NB4 (cell line): ENCODE results near the gene RPL22.

Experiments used
- DNase-seq: peaks from one replicate; pipeline ENCODE4 v3.0.0; 2010; ENCODE audit warnings: low read depth
- H3K4me3 ChIP-seq: one replicate; pipeline ENCODE4 v1.5.1; 2011; ENCODE audit warnings: mild to moderate bottlenecking, low read depth, low read length, moderate library complexity
- CTCF ChIP-seq: IDR thresholded peaks from one replicate; pipeline ENCODE4 v1.5.1; 2012; ENCODE audit warnings: low read depth, low read length
- MAX ChIP-seq: IDR thresholded peaks from 2 replicates; pipeline ENCODE4 v1.6.1; 2011; ENCODE audit warnings: low read depth, low read length
- MYC ChIP-seq: IDR thresholded peaks from 2 replicates; pipeline ENCODE4 v1.6.1; 2011; ENCODE audit warnings: low read depth, low read length
- POLR2A ChIP-seq: IDR thresholded peaks from 2 replicates; pipeline ENCODE4 v1.6.1; 2011; ENCODE audit warnings: mild to moderate bottlenecking; ENCODE audit not compliant: insufficient read length; ENCODE audit errors: extremely low read depth

Gene RPL22

GRCh38 chr1:6165441-6165985, 33.9 kb downstream of the RPL22 start:
- no peak for DNase-seq
- H3K4me3 ChIP-seq = no peak overlapping the region
- TF ChIP-seq MAX (no peak), CTCF (no peak), MYC (no peak), POLR2A (no peak)

GRCh38 chr1:6165027-6165426, 34.4 kb downstream of the RPL22 start:
- DNase-seq = no peak
- no peak for TF ChIP-seq CTCF
- TF ChIP-seq MAX = no peak
- TF ChIP-seq MYC = no peak
- TF ChIP-seq POLR2A = no peak
- no peak overlapping the region for H3K4me3 ChIP-seq

- H3K4me3 ChIP-seq = no peak overlapping the region
- TF ChIP-seq MAX (no peak), MYC (no peak), CTCF (no peak), POLR2A (no peak)
- DNase-seq = no peak
These were observed 35.3 kb downstream of the RPL22 start for GRCh38 chr1:6163973-6164617.

- no peak for DNase-seq
- no peak overlapping the region for H3K4me3 ChIP-seq
- TF ChIP-seq POLR2A (no peak), CTCF (no peak), MYC (no peak), MAX (no peak)
These were observed 36.0 kb downstream of the RPL22 start for GRCh38 chr1:6163191-6163972.

GRCh38 chr1:6162773-6163172, 36.6 kb downstream of the RPL22 start:
- no peak for TF ChIP-seq POLR2A
- no peak for TF ChIP-seq MAX
- TF ChIP-seq MYC = no peak
- no peak for TF ChIP-seq CTCF
- DNase-seq = no peak
- H3K4me3 ChIP-seq = no peak overlapping the region
